Stimulated activated CD4-positive, alpha-beta T cell treated with anti-CD3 and anti-CD28 coated beads, Interleukin-4, amount 100 ng/mL, for 4 hours (primary cell): ENCODE results near the gene TRNT1.

Source experiments
- DNase-seq, 2 experiments: peaks; one replicate each; pipeline ENCODE4 v3.0.0-alpha.2; 2020

TRNT1 gene

GRCh38 chr3:3113042-3113709 is 13.6 kb upstream of the TRNT1 start:
- DNase-seq, result no peak

GRCh38 chr3:3117651-3118050 is 9.1 kb upstream of the TRNT1 start:
- DNase-seq, result no peak

GRCh38 chr3:3119393-3119851 is 7.3 kb upstream of the TRNT1 start:
- DNase-seq, result no peak

GRCh38 chr3:3125977-3126376 is 763 bp upstream of the TRNT1 start:
- no peak for DNase-seq

GRCh38 chr3:3127432-3128010 is 781 bp downstream of the TRNT1 start:
- peak; percentile 19 to 31 for DNase-seq

- DNase-seq, result no peak
These were observed 2.8 kb downstream of the TRNT1 start for GRCh38 chr3:3129579-3129978.

GRCh38 chr3:3133500-3133899 is 6.8 kb downstream of the TRNT1 start:
- DNase-seq, result no peak

- no peak for DNase-seq
These were observed 8.2 kb downstream of the TRNT1 start for GRCh38 chr3:3134750-3135448.

- DNase-seq, result no peak
These were observed 10.8 kb downstream of the TRNT1 start for GRCh38 chr3:3137526-3137925.

GRCh38 chr3:3141939-3142338 is 15.2 kb downstream of the TRNT1 start:
- DNase-seq, result no peak

GRCh38 chr3:3145831-3146230 is 19.1 kb downstream of the TRNT1 start:
- no peak for DNase-seq

- no peak for DNase-seq
These were observed 22.8 kb downstream of the TRNT1 start for GRCh38 chr3:3149560-3149959.

- no peak for DNase-seq
These were observed 24.8 kb downstream of the TRNT1 start for GRCh38 chr3:3151513-3151912.

- DNase-seq, result no peak
These were observed 28.3 kb downstream of the TRNT1 start for GRCh38 chr3:3154879-3155610.

GRCh38 chr3:3157484-3157883 is 30.7 kb downstream of the TRNT1 start:
- no peak for DNase-seq

GRCh38 chr3:3160826-3161225 is 34.1 kb downstream of the TRNT1 start:
- DNase-seq, result no peak

GRCh38 chr3:3165241-3165640 is 38.5 kb downstream of the TRNT1 start:
- DNase-seq, result no peak

GRCh38 chr3:3165650-3166049 is 38.9 kb downstream of the TRNT1 start:
- DNase-seq, result no peak

GRCh38 chr3:3170998-3171397 is 44.3 kb downstream of the TRNT1 start:
- DNase-seq, result no peak

GRCh38 chr3:3172627-3173026 is 45.9 kb downstream of the TRNT1 start:
- DNase-seq, result no peak

GRCh38 chr3:3177861-3178497 is 51.2 kb downstream of the TRNT1 start:
- DNase-seq, result no peak

GRCh38 chr3:3178498-3179328 is 52.0 kb downstream of the TRNT1 start:
- no peak for DNase-seq
